CD4-positive, CD25-positive, alpha-beta regulatory T cell (primary cell): Measurements from ENCODE around the gene TCEAL7. TPM values are rescaled to one million over a fixed set of nuclear protein-coding genes. Genes with fewer than 3 reads are reported as not detected.
"Not testable (repeated sequence)": the region's sequence is repeated elsewhere in the genome, so short reads cannot be mapped to it uniquely, and the experiment has no call there.

ENCODE experiments used
- ATAC-seq, 2 donors: fragments of 150-1000 bp; cut with Tn5 transposase; one replicate each; pipeline ENCODE4 v1.10.0; 2021; ENCODE audit warnings: low read depth in 2 of 2, moderate number of reproducible peaks in 2 of 2, moderate library complexity in 1 of 2
- DNase-seq, 3 donors: peaks; one replicate each; pipeline versions ENCODE4 v3.0.0 to v3.0.0-alpha.2; 2012 to 2022; ENCODE audit warnings: mixed read lengths in 1 of 3
- H3K27ac ChIP-seq: one replicate; pipeline ENCODE4 v1.7.0; 2013; ENCODE audit warnings: mild to moderate bottlenecking, low read length; ENCODE audit not compliant: insufficient read depth, poor library complexity, severe bottlenecking
- H3K27me3 ChIP-seq: one replicate; pipeline ENCODE4 v1.7.0; 2013; ENCODE audit warnings: low read length; ENCODE audit not compliant: control insufficient read depth, insufficient read depth
- H3K36me3 ChIP-seq: one replicate; pipeline ENCODE4 v1.7.0; 2013; ENCODE audit warnings: mild to moderate bottlenecking, low read length, moderate library complexity; ENCODE audit not compliant: control insufficient read depth, insufficient read depth
- H3K4me1 ChIP-seq: 2 replicates; pipeline ENCODE4 v1.7.0; 2013; ENCODE audit warnings: mild to moderate bottlenecking, low read length; ENCODE audit not compliant: insufficient read depth, control insufficient read depth, poor library complexity, severe bottlenecking
- H3K4me3 ChIP-seq: one replicate; pipeline ENCODE4 v1.7.0; 2013; ENCODE audit warnings: low read depth, mild to moderate bottlenecking, low read length, moderate library complexity
- H3K9me3 ChIP-seq, 2 experiments: 1 replicate in 1 of 2; 2 replicates in 1 of 2; pipeline ENCODE4 v1.7.0; 2013; ENCODE audit warnings: low read length in 2 of 2, mild to moderate bottlenecking in 1 of 2, moderate library complexity in 1 of 2; ENCODE audit not compliant: control insufficient read depth in 2 of 2
- H3K27ac Mint-ChIP-seq, 3 donors: one replicate each; pipeline ENCODE4 v1.8.0; 2020 to 2022; ENCODE audit warnings: mild to moderate bottlenecking in 3 of 3, mixed read lengths in 3 of 3, moderate library complexity in 2 of 3
- H3K27me3 Mint-ChIP-seq: one replicate; pipeline ENCODE4 v1.8.0; 2022; ENCODE audit warnings: mild to moderate bottlenecking, mixed read lengths
- H3K36me3 Mint-ChIP-seq: one replicate; pipeline ENCODE4 v1.8.0; 2020; ENCODE audit warnings: mixed read lengths
- H3K4me1 Mint-ChIP-seq, 4 donors: one replicate each; pipeline ENCODE4 v1.8.0; 2020 to 2022; ENCODE audit warnings: mixed read lengths in 4 of 4, mild to moderate bottlenecking in 1 of 4
- H3K4me3 Mint-ChIP-seq, 4 donors: one replicate each; pipeline ENCODE4 v1.8.0; 2020 to 2022; ENCODE audit warnings: mild to moderate bottlenecking in 4 of 4, mixed read lengths in 4 of 4, moderate library complexity in 3 of 4
- H3K9me3 Mint-ChIP-seq, 7 donors: one replicate each; pipeline ENCODE4 v1.8.0; 2020 to 2022; ENCODE audit warnings: mixed read lengths in 7 of 7, mild to moderate bottlenecking in 3 of 7, moderate library complexity in 2 of 7
- polyA plus RNA-seq, 4 donors: library from polyadenylated mRNA; unstranded; fragments of 300-500 nt; fragmentation: Illumina TruSeq; gene quantifications; one replicate each; pipeline ENCODE4 v1.2.3, GENCODE V29; 2021
- total RNA-seq: library from RNA; stranded (reverse); gene quantifications from one replicate; pipeline ENCODE4 v1.2.3, GENCODE V29; 2022

Gene TCEAL7
- total RNA-seq, result not detected
- under 1 TPM in 1 of 4 donors, not detected in 3; 0.20 TPM for polyA plus RNA-seq

- H3K4me3 ChIP-seq, result no peak within 1 kb of the TSS
- Mint-ChIP-seq H3K36me3 (no peaks in the 10 kb centered on the region), H3K4me3 (peak within 1 kb of the TSS in 1 of 4 donors; percentile 47), H3K4me1 (peaks cover 0 to 3% (median 0%) of the 10 kb centered on the region in 4 donors), H3K27me3 (peaks cover 16% of the 10 kb centered on the region), H3K9me3 (no peaks in the 10 kb centered on the region), H3K27ac (peak within 1 kb of the TSS in 1 of 3 donors; percentile 63)
- H3K36me3 ChIP-seq, result no peaks in the 10 kb centered on the region
- DNase-seq (no peak), ATAC-seq (no peak)
- H3K4me1 ChIP-seq, result no peaks in the 10 kb centered on the region
- no peaks in the 10 kb centered on the region for H3K27me3 ChIP-seq
- H3K9me3 ChIP-seq, result no peaks in the 10 kb centered on the region
- no peak within 1 kb of the TSS for H3K27ac ChIP-seq
These were observed at the start of gene TCEAL7 for GRCh38 chrX:103329991-103330390. TSS of gene TCEAL7 (plus strand) at chrX:103330239. CDS start at chrX:103331404, 1,165 bp downstream.

GRCh38 chrX:103293118-103293517 is 36.9 kb upstream of the TCEAL7 start:
- no peak overlapping the region for H3K27ac ChIP-seq
- no peaks in the 10 kb centered on the region for H3K36me3 ChIP-seq
- no peaks in the 10 kb centered on the region for H3K4me1 ChIP-seq
- no peaks in the 10 kb centered on the region for H3K36me3 Mint-ChIP-seq
- no peak for DNase-seq
- H3K9me3 ChIP-seq, result no peaks in the 10 kb centered on the region
- H3K4me3 Mint-ChIP-seq, result no peak overlapping the region
- no peak overlapping the region for H3K4me3 ChIP-seq
- no peaks in the 10 kb centered on the region for H3K27me3 ChIP-seq
- peaks cover 0 to 3% (median 0%) of the 10 kb centered on the region in 7 donors for H3K9me3 Mint-ChIP-seq
- no peak for ATAC-seq
- H3K27me3 Mint-ChIP-seq, result peaks cover 4% of the 10 kb centered on the region
- H3K27ac Mint-ChIP-seq, result no peak overlapping the region
- H3K4me1 Mint-ChIP-seq, result peaks cover 0 to 4% (median 0%) of the 10 kb centered on the region in 4 donors

- ATAC-seq (no peak), DNase-seq (peak in 2 of 3 donors; percentile 2 to 32)
- H3K36me3 ChIP-seq, result no peaks in the 10 kb centered on the region
- H3K9me3 ChIP-seq, result no peaks in the 10 kb centered on the region
- H3K27me3 ChIP-seq, result no peaks in the 10 kb centered on the region
- no peak overlapping the region for H3K27ac ChIP-seq
- no peak overlapping the region for H3K4me3 Mint-ChIP-seq
- H3K27me3 Mint-ChIP-seq, result peaks cover 11% of the 10 kb centered on the region
- no peaks in the 10 kb centered on the region for H3K36me3 Mint-ChIP-seq
- no peaks in the 10 kb centered on the region for H3K4me1 ChIP-seq
- H3K27ac Mint-ChIP-seq, result no peak overlapping the region
- H3K4me1 Mint-ChIP-seq, result peaks cover 0 to 4% (median 2%) of the 10 kb centered on the region in 4 donors
- H3K4me3 ChIP-seq, result no peak overlapping the region
- no peaks in the 10 kb centered on the region for H3K9me3 Mint-ChIP-seq
These were observed 25.3 kb upstream of the TCEAL7 start for GRCh38 chrX:103304705-103305104.

- not testable (repeated sequence) for ATAC-seq
These were observed 24.4 kb upstream of the TCEAL7 start for GRCh38 chrX:103305666-103306065.

GRCh38 chrX:103309860-103310554 is 20.0 kb upstream of the TCEAL7 start:
- no peaks in the 10 kb centered on the region for H3K36me3 Mint-ChIP-seq
- Histone ChIP-seq H3K4me3 (no peak overlapping the region), H3K36me3 (no peaks in the 10 kb centered on the region), H3K27ac (peak overlapping the region; percentile 74), H3K4me1 (no peaks in the 10 kb centered on the region), H3K27me3 (no peaks in the 10 kb centered on the region), H3K9me3 (no peaks in the 10 kb centered on the region)
- H3K9me3 Mint-ChIP-seq, result no peaks in the 10 kb centered on the region
- DNase-seq, result peak in 2 of 3 donors; percentile 1
- H3K4me1 Mint-ChIP-seq, result peaks cover 0 to 9% (median 2%) of the 10 kb centered on the region in 4 donors
- no peak for ATAC-seq
- H3K27me3 Mint-ChIP-seq, result peaks cover 11% of the 10 kb centered on the region
- peak overlapping the region in 3 of 4 donors; percentile 67 to 76 (median 71) for H3K4me3 Mint-ChIP-seq
- H3K27ac Mint-ChIP-seq, result peak overlapping the region in 1 of 3 donors; percentile 14

More at GRCh38 chrX:103305666-103306065, 24.4 kb upstream of the TCEAL7 start:
- not testable (repeated sequence) for H3K9me3 ChIP-seq, H3K9me3 Mint-ChIP-seq, H3K27ac ChIP-seq, H3K36me3 ChIP-seq, H3K4me1 Mint-ChIP-seq, H3K27me3 ChIP-seq, H3K4me3 Mint-ChIP-seq, DNase-seq, H3K4me3 ChIP-seq, H3K36me3 Mint-ChIP-seq, H3K27ac Mint-ChIP-seq, H3K4me1 ChIP-seq
- H3K27me3 Mint-ChIP-seq, result peaks cover 11% of the 10 kb centered on the region

GRCh38 chrX:103310555-103311398 is 19.3 kb upstream of the TCEAL7 start, which contains the start of gene BEX2:
TSS of gene BEX2 (minus strand) at chrX:103310990. CDS start at chrX:103309976, 1,014 bp downstream.
- H3K36me3 Mint-ChIP-seq, result no peaks in the 10 kb centered on the region
- Histone ChIP-seq H3K27ac (peak within 1 kb of the TSS; percentile 74), H3K27me3 (no peaks in the 10 kb centered on the region), H3K4me3 (no peak within 1 kb of the TSS), H3K36me3 (no peaks in the 10 kb centered on the region), H3K4me1 (no peaks in the 10 kb centered on the region), H3K9me3 (no peaks in the 10 kb centered on the region)
- DNase-seq, result peak; percentile 77 to 85 (median 81)
- H3K4me3 Mint-ChIP-seq, result peak within 1 kb of the TSS; percentile 82 to 88 (median 85)
- peak within 1 kb of the TSS; percentile 44 to 88 (median 83) for H3K27ac Mint-ChIP-seq
- no peaks in the 10 kb centered on the region for H3K9me3 Mint-ChIP-seq
- peaks cover 11% of the 10 kb centered on the region for H3K27me3 Mint-ChIP-seq
- H3K4me1 Mint-ChIP-seq, result peaks cover 0 to 9% (median 2%) of the 10 kb centered on the region in 4 donors
- ATAC-seq, result peak; percentile 98 to 99

GRCh38 chrX:103311399-103311780 is 18.6 kb upstream of the TCEAL7 start:
- peak overlapping the region in 3 of 4 donors; percentile 82 to 87 (median 83) for H3K4me3 Mint-ChIP-seq
- ATAC-seq, result no peak

More at GRCh38 chrX:103311399-103311780, 18.6 kb upstream of the TCEAL7 start:
- Mint-ChIP-seq H3K9me3 (no peaks in the 10 kb centered on the region), H3K4me1 (peaks cover 0 to 9% (median 2%) of the 10 kb centered on the region in 4 donors), H3K27ac (no peak overlapping the region), H3K36me3 (no peaks in the 10 kb centered on the region), H3K27me3 (peaks cover 11% of the 10 kb centered on the region)
- Histone ChIP-seq H3K9me3 (no peaks in the 10 kb centered on the region), H3K4me3 (no peak overlapping the region), H3K36me3 (no peaks in the 10 kb centered on the region), H3K27me3 (no peaks in the 10 kb centered on the region), H3K4me1 (no peaks in the 10 kb centered on the region), H3K27ac (no peak overlapping the region)
- DNase-seq, result no peak
